Measurements from ENCODE around the gene PICALM. TPM values are rescaled to one million over a fixed set of nuclear protein-coding genes. Genes with fewer than 3 reads are reported as not detected.
"Not testable (repeated sequence)": the region's sequence is repeated elsewhere in the genome, so short reads cannot be mapped to it uniquely, and the experiment has no call there.

Gene PICALM
- total RNA-seq, 1 donor from 2014 or later = 150 TPM

GRCh38 chr11:85960678-85961077, 108.2 kb downstream of the PICALM start:
- no peak overlapping the region for H3K4me3 Mint-ChIP-seq
- no peak for DNase-seq (ENCODE audit: low spot score in 2 of 2, unreplicated experiment in 2 of 2)
- H3K27ac Mint-ChIP-seq = peak overlapping the region; percentile 26
- TF ChIP-seq, protein P1, sequence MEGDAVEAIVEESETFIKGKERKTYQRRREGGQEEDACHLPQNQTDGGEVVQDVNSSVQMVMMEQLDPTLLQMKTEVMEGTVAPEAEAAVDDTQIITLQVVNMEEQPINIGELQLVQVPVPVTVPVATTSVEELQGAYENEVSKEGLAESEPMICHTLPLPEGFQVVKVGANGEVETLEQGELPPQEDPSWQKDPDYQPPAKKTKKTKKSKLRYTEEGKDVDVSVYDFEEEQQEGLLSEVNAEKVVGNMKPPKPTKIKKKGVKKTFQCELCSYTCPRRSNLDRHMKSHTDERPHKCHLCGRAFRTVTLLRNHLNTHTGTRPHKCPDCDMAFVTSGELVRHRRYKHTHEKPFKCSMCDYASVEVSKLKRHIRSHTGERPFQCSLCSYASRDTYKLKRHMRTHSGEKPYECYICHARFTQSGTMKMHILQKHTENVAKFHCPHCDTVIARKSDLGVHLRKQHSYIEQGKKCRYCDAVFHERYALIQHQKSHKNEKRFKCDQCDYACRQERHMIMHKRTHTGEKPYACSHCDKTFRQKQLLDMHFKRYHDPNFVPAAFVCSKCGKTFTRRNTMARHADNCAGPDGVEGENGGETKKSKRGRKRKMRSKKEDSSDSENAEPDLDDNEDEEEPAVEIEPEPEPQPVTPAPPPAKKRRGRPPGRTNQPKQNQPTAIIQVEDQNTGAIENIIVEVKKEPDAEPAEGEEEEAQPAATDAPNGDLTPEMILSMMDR (IDR thresholded peaks at IDR 0.05; ENCODE audit: unreplicated experiment) = no peak
- no peaks in the 10 kb centered on the region for H3K9me3 Mint-ChIP-seq
- peaks cover 33% of the 10 kb centered on the region for H3K36me3 Mint-ChIP-seq
- peaks cover 32% of the 10 kb centered on the region for H3K4me1 Mint-ChIP-seq
- H3K27me3 Mint-ChIP-seq (ENCODE audit: low read depth) = no peaks in the 10 kb centered on the region

DNA sequence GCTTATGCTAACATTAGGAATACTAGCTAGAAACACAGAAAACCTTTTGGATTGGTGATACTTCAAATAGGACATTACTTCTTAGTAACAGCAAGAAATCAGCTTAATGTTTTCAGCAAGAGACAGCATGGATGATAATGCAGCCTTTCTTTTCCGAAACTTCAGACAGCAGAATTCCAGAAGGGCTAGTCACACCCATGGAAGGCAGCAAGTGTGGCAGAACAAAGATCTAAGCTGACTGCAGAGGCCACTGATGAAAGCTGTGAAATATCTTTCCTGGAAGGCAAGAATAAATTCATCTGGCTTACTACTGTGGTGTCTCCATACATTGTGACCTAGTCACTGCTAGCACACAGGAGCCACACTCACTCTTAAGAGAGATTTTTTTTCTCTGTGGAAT, 113.4 kb downstream of the PICALM start:
- H3K4me1 Mint-ChIP-seq = peaks cover 11% of the 10 kb centered on the region
- peak overlapping the region; percentile 13 for H3K27ac Mint-ChIP-seq
- no peak for DNase-seq (ENCODE audit: low spot score in 2 of 2, unreplicated experiment in 2 of 2)
- no peak overlapping the region for H3K4me3 Mint-ChIP-seq
- TF ChIP-seq, protein P1 (IDR thresholded peaks at IDR 0.05; ENCODE audit: unreplicated experiment) = no peak
- H3K27me3 Mint-ChIP-seq (ENCODE audit: low read depth) = no peaks in the 10 kb centered on the region
- H3K9me3 Mint-ChIP-seq = peaks cover 20% of the 10 kb centered on the region
- peaks cover 36% of the 10 kb centered on the region for H3K36me3 Mint-ChIP-seq

DNA sequence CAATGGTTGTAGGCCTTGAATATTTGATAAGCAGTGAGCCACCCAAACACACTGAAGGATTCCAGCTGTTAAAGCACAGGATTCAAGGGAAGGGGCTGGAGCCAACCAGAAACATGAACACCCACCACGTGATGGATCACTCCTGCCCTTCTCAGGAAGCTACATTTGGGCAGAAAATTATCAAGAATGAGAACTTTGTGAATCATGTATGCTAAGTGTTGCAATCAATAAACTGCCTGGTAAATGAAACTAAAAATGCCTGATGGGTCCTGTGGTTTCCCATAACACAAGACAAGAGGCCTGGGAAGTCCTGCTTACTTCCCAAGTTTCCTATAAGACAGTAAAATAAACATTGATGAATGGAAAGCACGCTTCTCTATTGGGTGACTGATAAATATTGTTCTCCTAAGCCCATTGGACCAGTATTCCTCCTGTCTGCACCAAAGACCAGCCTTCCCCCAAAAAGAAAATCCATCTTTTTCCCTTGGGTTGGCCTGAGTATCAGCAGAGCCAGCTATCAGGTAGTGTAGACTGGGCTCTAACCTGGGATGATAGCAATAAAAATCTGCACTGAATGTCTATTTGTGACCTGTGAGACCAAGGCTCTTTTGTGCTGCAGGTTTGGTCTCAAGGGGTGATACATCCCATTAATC, 115.3 kb downstream of the PICALM start:
- TF ChIP-seq, protein P1 (IDR thresholded peaks at IDR 0.05; ENCODE audit: unreplicated experiment) = no peak
- Mint-ChIP-seq H3K4me1 (peaks cover 9% of the 10 kb centered on the region), H3K27me3 (ENCODE audit: low read depth) (no peaks in the 10 kb centered on the region), H3K4me3 (no peak overlapping the region), H3K9me3 (peaks cover 20% of the 10 kb centered on the region), H3K27ac (no peak overlapping the region), H3K36me3 (peaks cover 28% of the 10 kb centered on the region)
- no peak for DNase-seq (ENCODE audit: low spot score in 2 of 2, unreplicated experiment in 2 of 2)

DNA sequence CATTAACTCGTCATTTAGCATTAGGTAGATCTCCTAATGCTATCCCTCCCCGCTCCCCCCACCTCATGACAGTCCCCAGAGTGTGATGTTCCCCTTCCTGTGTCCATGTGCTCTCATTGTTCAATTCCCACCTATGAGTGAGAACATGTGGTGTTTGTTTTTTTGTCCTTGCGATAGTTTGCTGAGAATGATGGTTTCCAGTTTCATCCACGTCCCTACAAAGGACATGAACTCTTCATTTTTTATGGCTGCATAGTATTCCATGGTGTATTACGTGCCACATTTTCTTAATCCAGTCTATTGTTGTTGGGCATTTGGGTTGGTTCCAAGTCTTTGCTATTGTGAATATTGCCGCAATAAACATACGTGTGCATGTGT, 116.8 kb downstream of the PICALM start:
- not testable (repeated sequence) for H3K27ac Mint-ChIP-seq; H3K27me3 Mint-ChIP-seq (ENCODE audit: low read depth); DNase-seq (ENCODE audit: low spot score in 2 of 2, unreplicated experiment in 2 of 2); H3K4me1 Mint-ChIP-seq; H3K4me3 Mint-ChIP-seq
- Mint-ChIP-seq H3K9me3 (peaks cover 20% of the 10 kb centered on the region), H3K36me3 (peaks cover 20% of the 10 kb centered on the region)

- Mint-ChIP-seq H3K27ac (no peak overlapping the region), H3K27me3 (ENCODE audit: low read depth) (no peaks in the 10 kb centered on the region), H3K4me3 (no peak overlapping the region), H3K4me1 (peaks cover 10% of the 10 kb centered on the region), H3K9me3 (peaks cover 20% of the 10 kb centered on the region), H3K36me3 (peaks cover 19% of the 10 kb centered on the region)
- TF ChIP-seq, protein P1 (IDR thresholded peaks at IDR 0.05; ENCODE audit: unreplicated experiment) = no peak
- no peak for DNase-seq (ENCODE audit: low spot score in 2 of 2, unreplicated experiment in 2 of 2)
Observed at GRCh38 chr11:85951428-85952107, 117.3 kb downstream of the PICALM start.

DNA sequence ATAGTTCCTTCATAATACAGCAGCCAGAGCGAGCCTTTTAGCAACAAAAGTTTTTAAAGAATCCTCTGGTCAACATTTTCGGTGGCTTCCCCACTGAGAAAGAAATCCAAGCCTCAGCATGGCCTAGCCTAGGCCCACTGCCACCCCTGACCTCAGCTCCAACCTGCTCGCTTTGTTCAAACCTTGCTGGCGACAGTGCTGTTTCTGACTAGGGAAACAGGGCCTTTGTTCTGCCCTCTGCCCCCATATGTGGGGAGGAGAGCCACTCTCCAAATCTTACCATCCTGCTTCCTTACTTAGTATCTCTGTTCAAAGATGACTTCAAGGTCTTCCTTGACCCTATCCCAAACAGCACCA, 117.9 kb downstream of the PICALM start:
- TF ChIP-seq, protein P1 (IDR thresholded peaks at IDR 0.05; ENCODE audit: unreplicated experiment) = no peak

More for the DNA sequence above, 117.9 kb downstream of the PICALM start:
- DNase-seq (ENCODE audit: low spot score in 2 of 2, unreplicated experiment in 2 of 2) = no peak
- Mint-ChIP-seq H3K4me1 (peaks cover 10% of the 10 kb centered on the region), H3K4me3 (no peak overlapping the region), H3K9me3 (peaks cover 20% of the 10 kb centered on the region), H3K27me3 (ENCODE audit: low read depth) (no peaks in the 10 kb centered on the region), H3K36me3 (peaks cover 19% of the 10 kb centered on the region), H3K27ac (no peak overlapping the region)

Data from mesothelial cell of epicardium (in vitro differentiated cells).